MM.1S (cell line): ENCODE data around the gene RUBCN.

Experiments
- DNase-seq: peaks from one replicate; pipeline ENCODE4 v3.0.0-alpha.2; 2015
- H2AFZ ChIP-seq: fragments of 300-600 bp; sonication (generic); 2 replicates; pipeline ENCODE4 v1.6.0; 2016; ENCODE audit warnings: antibody characterized with exemption, low read length
- H3F3A ChIP-seq: fragments of 300-600 bp; sonication (generic); 2 replicates; pipeline ENCODE4 v1.6.1; 2016; ENCODE audit warnings: mild to moderate bottlenecking, antibody characterized with exemption, low read length, moderate library complexity, mixed read lengths; ENCODE audit not compliant: insufficient read depth
- H3K27ac ChIP-seq: fragments of 300-600 bp; sonication (generic); 2 replicates; pipeline ENCODE4 v1.5.1; 2016; ENCODE audit warnings: mild to moderate bottlenecking, low read length
- H3K27me3 ChIP-seq: fragments of 300-600 bp; sonication (generic); replicated peaks from 2 replicates; pipeline ENCODE4 v1.6.0; 2016; ENCODE audit warnings: low read length; ENCODE audit not compliant: insufficient read depth
- H3K36me3 ChIP-seq: fragments of 300-600 bp; sonication (generic); replicated peaks from 2 replicates; pipeline ENCODE4 v1.6.1; 2016; ENCODE audit warnings: mild to moderate bottlenecking, low read length, mixed read lengths; ENCODE audit not compliant: insufficient read depth
- H3K4me1 ChIP-seq: fragments of 300-600 bp; sonication (generic); 2 replicates; pipeline ENCODE4 v1.6.1; 2016; ENCODE audit warnings: low read length, mixed read lengths
- H3K4me2 ChIP-seq: fragments of 300-600 bp; sonication (generic); 2 replicates; pipeline ENCODE4 v1.6.0; 2016; ENCODE audit warnings: low read depth, low read length
- H3K4me3 ChIP-seq: fragments of 300-600 bp; sonication (generic); 2 replicates; pipeline ENCODE4 v1.5.1; 2016; ENCODE audit warnings: low read length, mixed read lengths
- H3K79me2 ChIP-seq: fragments of 300-600 bp; sonication (generic); 2 replicates; pipeline ENCODE4 v1.6.1; 2016; ENCODE audit warnings: mixed run types, low read length, mixed read lengths
- H3K9ac ChIP-seq: fragments of 300-600 bp; sonication (generic); 2 replicates; pipeline ENCODE4 v1.6.1; 2016; ENCODE audit warnings: low read length, mixed read lengths
- H3K9me2 ChIP-seq: fragments of 300-600 bp; sonication (generic); replicated peaks from 2 replicates; pipeline ENCODE4 v1.6.1; 2016; ENCODE audit warnings: mild to moderate bottlenecking, low read length, mixed read lengths; ENCODE audit not compliant: insufficient read depth
- H3K9me3 ChIP-seq: fragments of 300-600 bp; sonication (generic); replicated peaks from 2 replicates; pipeline ENCODE4 v1.6.1; 2016; ENCODE audit warnings: mild to moderate bottlenecking, low read length, mixed read lengths; ENCODE audit not compliant: insufficient read depth
- H4K20me1 ChIP-seq: fragments of 300-600 bp; sonication (generic); 2 replicates; pipeline ENCODE4 v1.6.1; 2016; ENCODE audit warnings: mild to moderate bottlenecking, low read length, moderate library complexity, mixed read lengths; ENCODE audit not compliant: insufficient read depth
- EZH2 ChIP-seq: fragments of 300-600 bp; sonication (generic); optimal IDR thresholded peaks from 2 replicates; pipeline ENCODE3; 2017; ENCODE audit warnings: low read depth, mild to moderate bottlenecking, antibody characterized with exemption, low read length, mixed read lengths
- EZH2phosphoT487 ChIP-seq: fragments of 300-600 bp; sonication (generic); IDR thresholded peaks from 2 replicates; pipeline ENCODE4 v1.6.1; 2018; ENCODE audit warnings: antibody characterized with exemption, low read length
- TF ChIP-seq, protein P1 (sequence below): fragments of 300-600 bp; sonication (generic); IDR thresholded peaks from 2 replicates; pipeline ENCODE4 v1.5.1; 2016; ENCODE audit warnings: antibody characterized with exemption, low read length, mixed read lengths

The RUBCN gene

DNA sequence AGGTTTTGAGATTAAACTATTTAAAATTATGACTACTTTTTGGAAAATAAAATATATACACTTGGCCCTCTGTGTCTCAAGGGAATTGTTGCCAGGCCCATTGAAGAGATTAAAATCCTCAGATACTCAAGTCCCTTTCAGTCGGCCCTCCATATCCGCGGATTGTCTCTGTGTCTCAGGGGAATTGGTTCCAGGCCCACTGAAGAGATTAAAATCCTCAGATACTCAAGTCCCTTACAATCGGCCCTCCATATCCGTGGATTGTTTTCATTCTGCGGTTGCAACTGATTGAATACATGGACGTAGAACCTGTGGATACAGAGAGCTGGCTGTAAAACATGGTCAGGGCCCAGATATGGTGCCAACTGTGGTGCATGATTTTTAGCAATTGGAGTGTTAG, 38.6 kb upstream of the RUBCN start:
- Histone ChIP-seq H3K27ac (no peak overlapping the region), H3K9me2 (no peaks in the 10 kb centered on the region), H3K4me3 (no peak overlapping the region), H3K9ac (no peak overlapping the region), H3K4me1 (no peaks in the 10 kb centered on the region), H3K79me2 (no peaks in the 10 kb centered on the region), H3K36me3 (0 out of 2 replicates have a peak, but pooled peaks cover 7% of the 10 kb centered on the region), H4K20me1 (no peaks in the 10 kb centered on the region), H3K9me3 (no peaks in the 10 kb centered on the region), H3K27me3 (no peaks in the 10 kb centered on the region), H3K4me2 (no peak overlapping the region), H3F3A (no peaks in the 10 kb centered on the region), H2AFZ (no peak overlapping the region)
- TF ChIP-seq, protein P1, sequence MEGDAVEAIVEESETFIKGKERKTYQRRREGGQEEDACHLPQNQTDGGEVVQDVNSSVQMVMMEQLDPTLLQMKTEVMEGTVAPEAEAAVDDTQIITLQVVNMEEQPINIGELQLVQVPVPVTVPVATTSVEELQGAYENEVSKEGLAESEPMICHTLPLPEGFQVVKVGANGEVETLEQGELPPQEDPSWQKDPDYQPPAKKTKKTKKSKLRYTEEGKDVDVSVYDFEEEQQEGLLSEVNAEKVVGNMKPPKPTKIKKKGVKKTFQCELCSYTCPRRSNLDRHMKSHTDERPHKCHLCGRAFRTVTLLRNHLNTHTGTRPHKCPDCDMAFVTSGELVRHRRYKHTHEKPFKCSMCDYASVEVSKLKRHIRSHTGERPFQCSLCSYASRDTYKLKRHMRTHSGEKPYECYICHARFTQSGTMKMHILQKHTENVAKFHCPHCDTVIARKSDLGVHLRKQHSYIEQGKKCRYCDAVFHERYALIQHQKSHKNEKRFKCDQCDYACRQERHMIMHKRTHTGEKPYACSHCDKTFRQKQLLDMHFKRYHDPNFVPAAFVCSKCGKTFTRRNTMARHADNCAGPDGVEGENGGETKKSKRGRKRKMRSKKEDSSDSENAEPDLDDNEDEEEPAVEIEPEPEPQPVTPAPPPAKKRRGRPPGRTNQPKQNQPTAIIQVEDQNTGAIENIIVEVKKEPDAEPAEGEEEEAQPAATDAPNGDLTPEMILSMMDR = no peak
- TF ChIP-seq EZH2 (no peak), EZH2phosphoT487 (no peak)
- no peak for DNase-seq

DNA sequence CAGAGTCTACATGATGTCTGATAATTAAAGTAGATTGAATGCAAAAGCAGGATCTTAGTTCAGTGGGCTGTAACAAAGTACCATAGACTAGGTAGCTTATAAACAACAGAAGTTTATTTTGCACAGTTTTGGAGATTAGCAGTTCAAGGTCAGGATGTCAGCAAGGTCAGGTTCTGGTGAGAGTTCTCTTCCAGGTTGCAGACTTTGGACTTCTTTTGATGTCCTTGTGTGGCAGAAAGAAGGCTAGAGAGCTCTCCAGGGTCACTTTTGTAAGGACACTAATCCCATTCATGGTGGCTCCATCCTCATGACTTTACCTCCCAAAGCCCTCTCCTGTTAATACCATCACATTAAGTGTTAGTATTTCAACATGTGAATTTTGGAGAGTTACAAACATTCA, 25.1 kb upstream of the RUBCN start:
- peaks cover 23% of the 10 kb centered on the region; the same call in 1 of the 2 replicates for H3K79me2 ChIP-seq
- H4K20me1 ChIP-seq = no peaks in the 10 kb centered on the region
- TF ChIP-seq EZH2 (no peak), EZH2phosphoT487 (no peak)
- TF ChIP-seq, protein P1 = no peak

DNA sequence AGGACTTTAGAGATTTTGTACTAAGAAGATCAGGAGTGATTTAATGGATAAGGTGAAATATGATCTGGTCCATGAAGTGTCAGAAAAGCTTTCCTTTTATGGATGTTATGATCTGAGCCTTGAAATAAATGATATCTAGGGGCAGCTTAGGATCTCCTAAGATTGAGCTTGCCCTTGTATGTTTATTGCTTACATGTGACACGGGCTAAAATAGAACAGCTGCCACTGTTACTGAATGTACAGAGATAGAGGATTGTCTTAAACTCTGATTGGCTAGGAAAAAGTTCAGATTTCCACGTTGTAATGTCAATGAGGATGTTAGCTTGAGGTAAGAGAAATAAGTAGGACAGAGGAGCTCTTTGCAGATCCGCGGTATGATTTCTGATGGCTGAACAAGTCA, 21.8 kb upstream of the RUBCN start:
- Histone ChIP-seq H3K36me3 (no peaks in the 10 kb centered on the region), H2AFZ (no peak overlapping the region), H4K20me1 (no peaks in the 10 kb centered on the region), H3K27ac (no peak overlapping the region), H3K27me3 (no peaks in the 10 kb centered on the region), H3K9ac (no peak overlapping the region), H3K9me2 (no peaks in the 10 kb centered on the region), H3K9me3 (no peaks in the 10 kb centered on the region), H3F3A (no peaks in the 10 kb centered on the region), H3K4me3 (no peak overlapping the region), H3K79me2 (peaks cover 52% of the 10 kb centered on the region), H3K4me2 (no peak overlapping the region), H3K4me1 (no peaks in the 10 kb centered on the region)
- DNase-seq = no peak
- TF ChIP-seq EZH2 (no peak), EZH2phosphoT487 (no peak)
- TF ChIP-seq, protein P1 = no peak

More for the DNA sequence above, 25.1 kb upstream of the RUBCN start:
- no peak overlapping the region for H3K9ac ChIP-seq
- H3K9me3 ChIP-seq = no peaks in the 10 kb centered on the region
- no peak overlapping the region for H2AFZ ChIP-seq
- no peaks in the 10 kb centered on the region for H3K9me2 ChIP-seq
- H3F3A ChIP-seq = no peaks in the 10 kb centered on the region
- H3K4me2 ChIP-seq = no peak overlapping the region
- H3K4me1 ChIP-seq = no peaks in the 10 kb centered on the region
- DNase-seq = no peak
- H3K4me3 ChIP-seq = no peak overlapping the region
- H3K27ac ChIP-seq = no peak overlapping the region
- no peaks in the 10 kb centered on the region for H3K36me3 ChIP-seq
- no peaks in the 10 kb centered on the region for H3K27me3 ChIP-seq
